C4-2B (cell line): ENCODE results near the gene NOL7.

Source experiments
- H3K27ac ChIP-seq: fragments of 450-650 bp; 2 replicates; pipeline ENCODE4 v1.5.1; 2017
- CTCF ChIP-seq: fragments of 450-650 bp; conservative IDR thresholded peaks from 2 replicates; pipeline ENCODE4 v1.5.1; 2017; ENCODE audit warnings: mild to moderate bottlenecking
- ZFX ChIP-seq: fragments of 450-650 bp; IDR thresholded peaks from 2 replicates; pipeline ENCODE4 v1.6.1; 2017

Gene NOL7

DNA sequence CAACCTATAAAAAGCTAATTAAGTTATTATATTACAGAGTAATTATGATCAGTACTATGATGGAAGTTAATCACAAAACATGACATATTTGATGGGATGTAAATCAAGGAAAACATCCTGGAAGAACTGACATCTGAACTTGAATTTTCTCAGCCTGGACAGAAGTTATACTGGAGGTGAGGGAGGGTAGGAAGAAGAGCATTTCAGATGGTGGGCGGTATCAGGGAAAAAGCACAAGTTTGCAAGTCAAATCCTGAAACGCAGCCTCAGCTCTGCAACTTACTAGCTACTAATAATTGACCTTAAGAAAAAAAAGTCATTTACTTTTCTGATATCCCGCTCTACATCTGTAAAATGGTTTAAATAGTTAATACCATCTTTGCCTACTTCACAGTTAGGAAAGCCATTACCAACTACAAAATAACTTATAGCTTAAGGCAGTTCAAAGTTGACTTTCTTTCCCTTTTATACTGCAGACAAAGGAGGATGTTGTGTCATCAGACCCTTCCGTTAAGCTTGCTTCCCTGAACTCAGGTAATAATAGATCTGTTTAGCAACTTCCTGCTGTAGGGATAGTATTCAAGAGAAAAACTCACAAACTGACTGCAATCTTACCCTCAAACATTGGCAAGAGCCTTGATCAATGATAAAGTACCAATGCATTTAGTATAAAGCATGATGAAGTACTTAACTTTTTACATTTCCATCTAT, 21.0 kb downstream of the NOL7 start:
- no peak overlapping the region for H3K27ac ChIP-seq

DNA sequence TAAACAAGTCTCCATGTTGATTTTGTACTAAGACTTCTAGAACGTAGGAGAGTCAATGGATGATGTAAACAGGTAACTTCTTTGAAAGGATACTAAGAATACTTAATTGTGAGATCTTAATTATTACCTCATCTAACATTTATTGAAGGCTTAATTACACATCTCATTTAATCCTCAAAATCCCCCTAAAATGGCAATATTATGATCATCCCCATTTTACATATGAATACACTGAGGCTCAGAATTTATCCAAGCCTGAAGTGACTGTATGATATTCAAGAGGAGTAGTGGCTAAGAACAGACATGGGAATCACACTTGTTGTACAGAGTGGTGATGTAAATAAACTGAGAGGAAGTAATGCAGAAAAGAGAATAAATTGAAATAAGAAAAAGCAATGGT, 22.9 kb downstream of the NOL7 start:
- no peak overlapping the region for H3K27ac ChIP-seq
- TF ChIP-seq CTCF, result no peak
- TF ChIP-seq ZFX, result no peak

More for the DNA sequence above, 21.0 kb downstream of the NOL7 start:
- TF ChIP-seq ZFX, result no peak
- no peak for TF ChIP-seq CTCF

DNA sequence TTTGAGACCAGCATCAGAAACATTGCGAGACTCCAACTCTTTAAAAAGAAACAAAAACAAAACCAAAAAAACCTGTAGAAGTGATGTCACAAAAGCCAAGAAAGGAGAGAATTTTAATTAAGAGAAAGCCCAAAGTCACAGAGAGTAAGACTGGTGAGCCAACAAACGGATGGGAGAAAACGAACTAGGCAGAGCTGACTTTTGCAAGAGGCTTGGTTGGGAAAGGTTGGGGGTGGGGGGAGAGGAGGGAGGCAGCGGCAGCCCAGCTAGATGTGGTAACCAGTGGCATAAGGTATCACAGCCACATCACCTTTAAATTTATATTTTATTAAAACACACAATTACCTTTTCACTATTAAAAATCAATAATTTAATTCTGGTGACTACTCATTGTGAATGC, 23.5 kb downstream of the NOL7 start:
- no peak for TF ChIP-seq ZFX
- no peak overlapping the region for H3K27ac ChIP-seq

GRCh38 chr6:13641315-13641714, 26.2 kb downstream of the NOL7 start:
- no peak overlapping the region for H3K27ac ChIP-seq
- TF ChIP-seq ZFX (no peak), CTCF (no peak)

GRCh38 chr6:13643125-13643524, 28.0 kb downstream of the NOL7 start:
- TF ChIP-seq CTCF, result no peak
- no peak for TF ChIP-seq ZFX
- no peak overlapping the region for H3K27ac ChIP-seq

- TF ChIP-seq CTCF (no peak), ZFX (no peak)
- no peak overlapping the region for H3K27ac ChIP-seq
These were observed 33.7 kb downstream of the NOL7 start for GRCh38 chr6:13648850-13649249.

DNA sequence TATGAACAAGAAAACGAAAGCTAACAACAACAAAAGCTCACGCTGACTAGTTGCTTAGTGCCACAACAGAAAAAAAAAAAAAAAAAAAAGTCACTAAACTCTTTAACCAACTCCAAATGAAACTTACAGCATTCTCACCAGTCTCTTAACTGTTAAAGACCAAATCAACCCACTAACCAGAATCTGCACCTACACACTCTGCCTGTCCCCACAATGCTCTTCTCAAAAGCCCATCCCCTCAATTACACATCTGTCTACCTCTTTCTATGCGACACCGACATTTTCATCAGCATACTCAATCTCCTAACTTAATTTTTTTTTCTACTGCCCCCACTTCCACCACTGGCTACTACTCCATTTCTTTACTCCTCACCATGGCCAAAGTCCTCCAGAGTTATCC, 34.3 kb downstream of the NOL7 start:
- TF ChIP-seq CTCF (no peak), ZFX (no peak)

DNA sequence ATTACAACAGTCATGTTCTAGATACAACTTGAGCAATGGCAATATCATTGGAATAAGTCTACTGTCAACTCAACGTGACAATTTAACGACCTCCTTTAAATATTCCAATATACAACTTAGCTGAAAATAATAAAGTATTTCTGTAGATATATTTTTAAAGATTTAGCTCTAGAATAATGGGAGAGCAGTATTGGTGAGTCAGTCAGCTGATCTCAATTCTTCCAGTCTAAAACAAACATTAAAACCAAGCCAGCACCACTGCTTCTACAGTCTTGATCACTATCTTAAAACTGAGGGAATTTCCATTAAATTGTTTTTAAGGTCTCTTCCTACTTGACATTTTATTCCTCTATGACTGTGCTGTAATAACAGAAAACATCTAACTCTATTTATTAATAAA, 38.2 kb downstream of the NOL7 start:
- no peak overlapping the region for H3K27ac ChIP-seq
- no peak for TF ChIP-seq CTCF
- TF ChIP-seq ZFX, result no peak

More for the DNA sequence above, 34.3 kb downstream of the NOL7 start:
- no peak overlapping the region for H3K27ac ChIP-seq
